HTR-8/SVneo (cell line): ENCODE results near the gene KNTC1.
"Not testable (repeated sequence)": the region's sequence is repeated elsewhere in the genome, so short reads cannot be mapped to it uniquely, and the experiment has no call there.

Experiments
- DNase-seq: peaks from one replicate; pipeline ENCODE4 v3.0.0; 2011; ENCODE audit warnings: low spot score, mixed read lengths; ENCODE audit not compliant: insufficient read length
- FAIRE-seq: peaks from 2 replicates; lab custom pipeline; 2011; peaks lifted over from hg19 to GRCh38; lab: Jason Lieb, UNC

KNTC1 gene

GRCh38 chr12:122526683-122527477 lies at the start of gene KNTC1, which contains the start of gene RSRC2:
Gene KNTC1 (plus strand): TSS chr12:122527249. CDS start chr12:122530064, 2,815 bp downstream.
Gene RSRC2 (minus strand): TSS chr12:122526936. CDS start chr12:122526853, 83 bp downstream.
- FAIRE-seq = no peak

GRCh38 chr12:122480753-122481152 lies 46.3 kb upstream of the KNTC1 start:
- no peak for DNase-seq
- FAIRE-seq = no peak

More at GRCh38 chr12:122526683-122527477, at the start of gene KNTC1, which contains the start of gene RSRC2:
- peak; percentile 97 for DNase-seq

- no peak for DNase-seq
- FAIRE-seq = no peak
Measured at GRCh38 chr12:122481861-122482260, 45.2 kb upstream of the KNTC1 start.

- DNase-seq (no peak), FAIRE-seq (no peak)
Measured at GRCh38 chr12:122483969-122484368, 43.1 kb upstream of the KNTC1 start.

- not testable (repeated sequence) for DNase-seq, FAIRE-seq
Measured at GRCh38 chr12:122484385-122484784, 42.7 kb upstream of the KNTC1 start.

GRCh38 chr12:122486360-122486759 lies 40.7 kb upstream of the KNTC1 start:
- not testable (repeated sequence) for FAIRE-seq

GRCh38 chr12:122486805-122487426 lies 40.1 kb upstream of the KNTC1 start:
- no peak for DNase-seq
- no peak for FAIRE-seq

More at GRCh38 chr12:122486360-122486759, 40.7 kb upstream of the KNTC1 start:
- DNase-seq = peak; percentile 47

GRCh38 chr12:122487807-122488206 lies 39.2 kb upstream of the KNTC1 start:
- not testable (repeated sequence) for DNase-seq, FAIRE-seq

GRCh38 chr12:122489038-122489437 lies 38.0 kb upstream of the KNTC1 start:
- FAIRE-seq = no peak
- no peak for DNase-seq

- DNase-seq = no peak
- no peak for FAIRE-seq
Measured at GRCh38 chr12:122491991-122492390, 35.1 kb upstream of the KNTC1 start.

GRCh38 chr12:122493222-122493621 lies 33.8 kb upstream of the KNTC1 start:
- not testable (repeated sequence) for DNase-seq, FAIRE-seq

- no peak for FAIRE-seq
- no peak for DNase-seq
Measured at GRCh38 chr12:122495258-122495657, 31.8 kb upstream of the KNTC1 start.

GRCh38 chr12:122499991-122500684 lies 26.9 kb upstream of the KNTC1 start:
- FAIRE-seq (no peak), DNase-seq (peak; percentile 59)

GRCh38 chr12:122500685-122501488 lies 26.2 kb upstream of the KNTC1 start, which contains the start of gene ZCCHC8:
Gene ZCCHC8 (minus strand): TSS chr12:122500932. CDS start chr12:122500840, 92 bp downstream.
- peak; percentile 69 for FAIRE-seq
- DNase-seq = peak; percentile 98

- FAIRE-seq = no peak
Measured at GRCh38 chr12:122501489-122501989, 25.5 kb upstream of the KNTC1 start.

GRCh38 chr12:122503147-122503751 lies 23.8 kb upstream of the KNTC1 start:
- no peak for FAIRE-seq

More at GRCh38 chr12:122501489-122501989, 25.5 kb upstream of the KNTC1 start:
- no peak for DNase-seq

GRCh38 chr12:122503783-122504590 lies 23.1 kb upstream of the KNTC1 start:
- FAIRE-seq (no peak), DNase-seq (no peak)

More at GRCh38 chr12:122503147-122503751, 23.8 kb upstream of the KNTC1 start:
- DNase-seq = no peak

GRCh38 chr12:122505419-122506051 lies 21.5 kb upstream of the KNTC1 start:
- FAIRE-seq = no peak
- no peak for DNase-seq
